HG02852 (cell line): Measurements from ENCODE around the gene CPLANE2.
"Not testable (repeated sequence)": the region's sequence is repeated elsewhere in the genome, so short reads cannot be mapped to it uniquely, and the experiment has no call there.

ENCODE experiments used
- ATAC-seq: cut with Tn5 transposase; IDR thresholded peaks from one replicate; pipeline ENCODE4 v1.9.1; 2021; ENCODE audit warnings: mild to moderate bottlenecking, moderate library complexity; ENCODE audit not compliant: unreplicated experiment

CPLANE2 gene, protein sequence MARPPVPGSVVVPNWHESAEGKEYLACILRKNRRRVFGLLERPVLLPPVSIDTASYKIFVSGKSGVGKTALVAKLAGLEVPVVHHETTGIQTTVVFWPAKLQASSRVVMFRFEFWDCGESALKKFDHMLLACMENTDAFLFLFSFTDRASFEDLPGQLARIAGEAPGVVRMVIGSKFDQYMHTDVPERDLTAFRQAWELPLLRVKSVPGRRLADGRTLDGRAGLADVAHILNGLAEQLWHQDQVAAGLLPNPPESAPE

DNA sequence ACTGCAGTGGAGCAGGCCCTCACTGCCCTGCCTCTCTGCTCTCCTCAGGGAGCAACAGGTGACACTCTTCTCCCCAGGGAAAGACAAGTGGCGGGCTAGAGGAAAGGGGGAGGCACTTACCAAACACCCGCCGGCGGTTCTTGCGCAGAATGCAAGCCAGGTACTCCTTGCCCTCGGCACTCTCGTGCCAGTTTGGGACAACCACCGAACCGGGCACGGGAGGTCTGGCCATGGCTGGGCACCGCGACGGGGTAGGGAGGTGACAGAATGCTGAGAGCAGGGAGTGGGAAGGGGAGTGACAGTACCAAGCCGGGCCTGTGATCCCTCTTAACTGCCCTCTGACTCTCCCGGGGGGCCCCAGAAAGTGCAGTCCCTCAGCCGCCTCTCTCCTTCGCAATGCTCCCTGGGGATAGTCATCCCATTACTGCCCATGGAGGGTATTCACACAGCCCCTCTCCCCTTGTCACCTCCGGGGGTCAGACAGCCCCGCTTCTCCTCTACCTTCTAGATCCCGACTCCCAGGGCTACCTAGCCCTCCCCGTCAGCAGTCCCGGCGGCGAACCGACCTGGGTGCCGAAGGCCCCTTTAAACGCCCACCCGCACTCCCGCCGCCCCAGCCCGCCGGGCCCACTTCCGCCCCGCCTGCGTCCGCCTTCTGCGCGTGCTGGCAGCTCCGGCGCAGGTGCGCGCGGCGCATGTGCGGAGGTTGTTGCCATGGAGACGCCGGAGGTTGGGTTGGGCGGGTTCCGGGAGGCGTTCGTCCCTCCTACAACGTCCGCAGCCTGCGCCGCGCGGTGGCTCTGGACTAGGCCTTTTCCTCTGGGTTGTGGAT, at the start of gene CPLANE2:
TSS of gene CPLANE2 (minus strand) at position 673 of the 832 bp plus-strand sequence. CDS start at position 232, 441 bp downstream.
- ATAC-seq: peak; percentile 87

DNA sequence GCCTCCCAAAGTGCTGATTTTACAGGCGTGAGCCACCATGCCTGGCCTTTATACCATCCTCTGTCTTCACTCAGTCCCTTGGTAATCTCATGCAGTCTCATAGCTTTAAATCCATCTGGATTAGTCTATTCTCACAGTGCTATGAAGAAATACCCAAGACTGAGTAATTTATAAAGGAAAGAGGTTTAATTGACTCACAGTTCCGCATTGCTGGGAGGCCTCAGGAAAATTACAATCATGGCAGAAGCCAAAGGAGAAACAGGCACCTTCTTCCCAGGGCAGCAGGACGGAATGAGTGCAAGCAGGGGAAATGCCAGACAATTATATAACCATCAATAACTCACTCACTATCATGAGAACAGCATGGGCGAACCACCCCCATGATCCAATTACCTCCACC, 49.1 kb upstream of the CPLANE2 start:
- no peak for ATAC-seq

DNA sequence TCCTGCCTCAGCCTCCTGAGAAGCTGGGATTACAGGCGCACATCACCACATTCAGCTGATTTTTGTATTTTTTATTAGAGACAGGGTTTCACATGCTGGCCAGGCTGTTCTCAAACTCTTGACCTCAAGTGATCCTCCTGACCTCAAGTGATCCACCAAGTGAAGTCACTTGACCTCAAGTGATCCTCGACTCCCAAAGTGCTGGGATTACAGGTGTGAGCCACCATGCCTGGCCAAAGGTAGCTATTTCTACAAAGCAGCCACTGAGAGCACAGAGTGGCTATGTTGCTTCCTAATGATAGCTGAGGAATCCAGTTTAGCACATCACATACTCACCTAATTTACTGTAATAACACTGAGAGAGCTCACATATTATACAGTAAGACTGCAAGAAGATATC, 44.8 kb upstream of the CPLANE2 start:
- ATAC-seq: no peak

DNA sequence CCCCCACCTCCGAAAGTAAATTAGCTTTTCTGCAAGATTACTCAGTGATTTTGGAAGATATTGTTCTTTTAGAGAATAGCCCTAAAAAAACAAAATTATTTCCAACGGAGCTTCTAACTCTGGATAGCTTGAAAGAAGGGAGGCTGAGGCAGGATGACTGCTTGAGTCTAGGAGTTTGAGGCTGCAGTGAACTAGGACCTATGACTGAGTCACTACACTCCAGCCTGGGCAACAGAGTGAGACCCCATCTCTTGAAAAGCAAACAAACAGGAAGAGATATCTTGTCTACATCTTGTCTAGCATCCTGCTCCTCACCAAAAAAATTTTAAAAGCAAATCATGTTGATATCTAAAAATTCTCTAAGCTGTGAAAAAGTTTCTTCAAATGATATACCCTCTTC, 42.2 kb upstream of the CPLANE2 start:
- ATAC-seq: no peak

DNA sequence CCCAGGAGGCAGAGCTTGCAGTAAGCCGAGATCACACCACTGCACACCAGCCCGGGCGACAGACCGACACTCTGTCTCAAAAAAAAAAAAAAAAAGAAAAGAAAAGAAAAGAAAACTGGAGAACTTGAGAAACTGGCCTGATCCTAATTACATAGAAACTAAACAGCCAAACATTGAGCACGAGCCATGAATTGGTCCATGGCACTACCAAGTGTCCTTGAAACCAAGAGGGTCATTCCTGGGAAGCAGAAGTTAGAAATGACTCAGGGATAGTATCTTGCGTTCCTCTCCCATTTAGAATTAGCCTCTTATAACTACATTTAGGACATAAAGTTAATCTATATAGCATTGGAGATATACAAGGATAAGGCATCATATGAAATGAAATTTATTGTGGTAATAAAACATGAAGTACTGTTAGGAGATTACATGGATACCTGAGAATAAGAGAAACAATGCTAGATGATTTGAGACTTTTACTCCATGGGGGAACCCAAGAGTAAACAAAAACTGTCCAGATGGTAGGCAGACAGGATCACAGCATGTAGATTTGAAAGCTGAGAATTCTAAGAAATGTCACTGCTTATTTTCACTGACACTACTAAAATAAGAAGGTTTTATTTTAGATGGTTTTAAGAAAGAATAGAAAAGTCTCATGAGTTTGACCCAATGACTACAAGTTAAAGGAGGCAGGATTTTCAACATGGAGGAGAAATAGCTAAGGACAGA, 39.5 kb upstream of the CPLANE2 start:
- ATAC-seq: no peak

DNA sequence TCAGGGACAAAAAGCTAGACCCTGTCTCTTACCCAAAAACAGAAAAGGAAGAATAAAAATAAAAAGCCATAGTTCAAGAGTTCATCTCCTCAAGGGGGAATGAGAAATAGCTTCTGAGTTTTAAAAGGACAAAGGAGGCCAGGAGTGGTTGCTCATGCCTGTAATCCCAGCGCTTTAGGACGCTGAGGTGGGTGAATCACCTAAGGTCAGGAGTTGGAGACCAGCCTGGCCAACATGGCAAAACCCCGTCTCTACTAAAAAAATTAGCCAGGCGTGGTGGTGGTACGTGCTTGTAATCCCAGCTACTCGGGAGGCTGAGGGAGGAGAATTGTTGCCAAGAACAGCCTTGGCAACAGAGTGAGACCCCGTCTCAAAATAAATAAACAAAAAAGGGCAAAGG, 38.6 kb upstream of the CPLANE2 start:
- ATAC-seq: no peak

DNA sequence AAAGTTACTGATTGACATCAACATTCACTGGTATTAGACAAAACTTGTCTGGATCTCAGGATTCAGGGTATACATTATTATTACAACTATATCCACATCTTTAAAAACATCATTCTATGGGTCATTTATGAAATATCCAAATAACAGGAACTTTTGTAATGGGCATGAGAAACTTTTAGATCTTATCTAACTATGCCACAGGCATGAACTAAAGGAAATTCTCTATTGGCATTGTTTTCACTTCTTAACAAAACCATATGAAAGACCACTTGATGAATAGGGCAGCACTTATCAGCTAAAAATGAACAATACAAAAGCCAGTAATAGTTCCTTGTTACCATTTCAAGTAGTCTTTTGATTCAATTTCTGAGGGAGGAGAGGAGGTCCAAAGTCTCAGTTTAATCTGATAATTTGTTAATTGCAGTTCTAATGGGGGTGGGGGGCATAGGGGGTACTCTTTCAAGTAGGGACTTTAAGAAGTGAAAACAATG, 30.8 kb upstream of the CPLANE2 start:
- ATAC-seq: no peak

DNA sequence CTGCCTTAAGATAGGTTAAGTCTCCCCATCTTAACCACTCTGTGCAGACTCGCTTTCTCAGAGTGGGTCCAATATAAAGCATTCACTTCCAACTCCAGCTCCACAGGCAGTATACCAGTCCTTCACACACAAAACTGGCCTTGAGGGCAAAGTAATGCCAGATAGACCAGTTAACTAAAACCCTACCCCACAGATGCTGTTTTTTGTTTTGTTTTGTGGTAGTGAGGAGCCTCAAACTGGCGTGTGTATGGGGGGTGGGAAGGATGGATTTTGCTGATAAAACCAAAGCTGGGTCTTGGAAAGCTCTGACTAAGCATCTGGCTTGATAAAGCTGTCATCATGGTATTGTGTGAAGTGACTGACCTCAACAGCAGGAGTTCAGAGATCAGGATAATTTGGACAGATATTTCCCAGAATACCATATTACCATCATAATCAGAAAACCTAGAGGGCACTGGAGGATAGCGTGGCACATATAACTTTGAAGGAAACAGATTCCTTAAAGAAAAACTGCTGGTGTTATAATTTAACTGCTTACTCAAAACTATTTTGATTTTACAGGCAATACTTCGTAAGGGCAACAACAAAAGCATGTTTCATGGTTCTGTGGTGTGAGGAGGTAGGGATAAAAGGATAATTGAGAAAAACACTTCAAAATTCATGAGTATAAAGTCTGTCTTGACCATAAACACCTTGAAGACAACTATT, 29.6 kb upstream of the CPLANE2 start:
- ATAC-seq: no peak

DNA sequence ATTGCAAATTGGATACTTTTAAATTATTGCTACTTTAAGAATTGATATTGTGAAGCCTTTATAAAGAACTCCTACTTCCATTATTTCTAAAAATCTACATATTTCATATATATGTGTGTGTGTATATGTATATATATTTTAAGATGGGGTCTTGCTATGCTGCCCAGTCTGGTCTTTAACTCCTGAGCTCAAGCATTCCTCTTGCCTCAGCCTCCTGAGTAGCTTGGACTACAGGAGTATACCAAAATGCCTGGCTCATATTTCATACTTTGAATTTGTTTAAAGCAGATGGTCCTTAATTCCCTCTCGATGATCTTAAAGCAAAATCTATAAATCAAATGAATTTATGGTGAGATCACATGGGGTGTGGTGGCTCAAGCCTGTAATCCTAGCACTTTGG, 25.1 kb upstream of the CPLANE2 start:
- ATAC-seq: no peak

DNA sequence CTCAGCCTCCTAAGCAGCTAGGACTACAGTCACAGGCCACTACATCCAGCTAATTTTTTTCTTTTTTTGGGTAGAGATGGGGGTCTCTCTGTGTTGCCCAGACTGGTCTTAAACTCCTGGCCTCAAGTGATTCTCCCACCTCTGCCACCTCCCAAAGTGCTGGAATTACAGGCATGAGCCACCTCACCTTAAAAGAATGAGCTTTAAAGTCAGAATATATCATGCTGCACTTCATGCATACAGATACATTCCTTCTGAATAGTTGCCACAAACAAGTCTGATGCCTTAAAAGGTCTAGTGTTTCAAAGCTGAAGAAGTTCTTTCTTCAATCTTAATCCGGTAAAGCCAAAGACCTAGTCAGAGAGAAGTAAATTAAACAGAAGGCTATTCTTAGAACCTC, 23.8 kb upstream of the CPLANE2 start:
- no peak for ATAC-seq

DNA sequence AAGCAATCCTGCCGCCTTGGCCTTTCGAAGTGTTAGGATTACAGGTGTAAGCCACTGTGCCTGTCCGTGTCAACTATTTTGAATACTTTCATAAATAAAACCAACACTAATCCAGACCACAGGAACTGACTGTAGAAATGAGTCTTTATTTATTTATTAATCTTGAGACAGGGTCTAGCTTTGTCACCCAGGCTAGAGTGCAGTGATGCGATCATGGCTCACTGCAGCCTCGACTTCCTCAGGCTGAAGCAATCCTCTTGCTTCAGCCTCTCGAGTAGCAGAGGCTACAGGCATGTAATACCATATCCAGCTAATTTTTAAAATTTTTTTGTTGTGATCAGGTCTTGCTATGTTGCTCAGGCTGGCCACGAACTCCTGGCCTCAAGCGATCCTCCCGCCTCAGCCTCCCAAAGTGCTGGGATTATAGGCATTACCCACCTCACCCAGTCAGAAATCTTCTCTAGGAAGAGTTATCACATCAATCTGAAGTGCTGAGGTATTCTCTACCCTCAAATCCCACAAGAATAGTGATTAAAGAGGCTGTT, 21.7 kb upstream of the CPLANE2 start:
- ATAC-seq: no peak

DNA sequence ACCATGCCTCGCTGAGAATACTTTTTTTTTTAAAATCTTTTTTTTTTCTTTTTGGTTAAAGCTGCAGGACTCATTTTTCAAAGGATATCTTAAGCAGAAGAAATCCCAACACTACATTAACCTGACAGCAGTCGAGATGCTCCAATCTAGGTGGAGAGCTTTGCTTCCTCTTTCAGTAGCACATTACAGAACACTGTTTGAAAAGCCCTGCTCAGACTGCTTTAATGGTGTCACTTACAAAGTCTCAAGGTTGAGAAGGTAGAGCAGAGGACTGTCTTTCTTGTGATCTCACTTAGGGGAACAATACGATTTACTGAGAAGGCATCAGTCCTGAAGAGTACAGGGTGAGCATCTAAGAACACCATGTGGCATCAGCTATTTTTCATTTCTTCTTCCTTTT, 21.0 kb upstream of the CPLANE2 start:
- no peak for ATAC-seq

DNA sequence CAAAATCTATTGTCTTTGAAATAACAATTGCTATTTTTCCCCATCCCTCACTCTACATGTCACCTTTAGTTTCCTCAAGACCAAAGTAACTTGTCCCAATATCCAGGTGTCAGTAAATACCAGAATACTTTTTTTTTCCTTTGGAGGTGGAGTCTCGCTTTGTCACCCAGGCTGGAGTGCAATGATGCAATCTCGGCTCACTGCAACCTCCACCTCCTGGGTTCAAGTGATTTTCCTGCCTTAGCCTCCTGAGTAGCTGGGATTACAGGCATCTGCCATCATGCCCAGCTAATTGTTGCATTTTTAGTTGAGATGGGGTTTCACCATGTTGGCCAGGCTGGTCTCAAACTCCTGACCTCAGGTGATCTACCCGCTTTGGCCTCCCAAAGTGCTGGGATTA, 20.6 kb upstream of the CPLANE2 start:
- ATAC-seq: not testable (repeated sequence)

DNA sequence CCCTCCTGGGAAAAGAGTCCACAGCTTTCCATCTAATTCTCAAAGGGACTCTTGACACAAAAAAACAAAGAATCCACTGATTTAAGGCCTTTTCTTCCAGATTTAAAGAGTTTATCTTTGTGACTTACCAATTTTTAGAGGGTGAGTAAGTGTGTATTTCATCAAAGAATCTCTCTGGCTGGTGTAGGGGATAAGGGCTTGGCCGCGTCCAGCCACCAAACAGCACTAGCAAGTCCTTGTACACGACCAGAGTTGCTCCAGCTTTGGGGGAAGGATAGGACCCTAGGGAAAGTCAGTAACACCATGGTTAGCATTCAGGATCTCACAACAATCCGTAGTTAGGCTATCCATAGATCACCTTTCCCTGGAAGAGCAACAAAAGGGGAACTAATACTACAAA, 19.5 kb upstream of the CPLANE2 start:
- ATAC-seq: no peak

DNA sequence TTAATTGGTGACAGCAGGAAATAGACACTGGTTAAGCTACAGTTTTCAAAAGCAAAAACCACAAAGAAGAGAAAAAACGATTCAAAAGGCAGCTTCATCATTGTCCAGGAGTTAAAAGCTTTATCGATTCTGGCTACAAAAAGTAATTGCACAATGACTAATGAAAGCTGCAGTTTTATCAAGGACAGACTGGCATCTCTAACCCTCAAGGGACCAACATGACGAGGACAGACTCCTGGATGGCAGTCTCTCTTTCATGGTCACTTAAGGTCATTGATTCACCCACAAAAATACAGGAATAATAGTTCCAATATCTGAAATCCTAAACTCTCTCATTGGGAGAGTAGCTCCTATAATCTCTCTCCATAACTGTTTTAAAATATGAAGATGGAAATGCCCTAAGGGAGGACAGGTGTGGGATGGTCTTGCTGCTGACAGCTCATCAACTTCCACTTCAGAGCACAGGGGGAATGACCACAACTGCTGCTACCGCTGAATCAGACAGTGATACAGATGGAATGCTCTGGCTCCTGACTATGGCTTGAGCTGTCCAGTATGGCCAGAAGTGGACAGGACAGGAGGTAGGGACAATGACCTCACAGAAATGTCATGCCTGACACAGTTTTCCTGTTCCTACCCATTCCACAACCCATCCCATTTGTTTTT, 17.4 kb upstream of the CPLANE2 start:
- ATAC-seq: no peak

DNA sequence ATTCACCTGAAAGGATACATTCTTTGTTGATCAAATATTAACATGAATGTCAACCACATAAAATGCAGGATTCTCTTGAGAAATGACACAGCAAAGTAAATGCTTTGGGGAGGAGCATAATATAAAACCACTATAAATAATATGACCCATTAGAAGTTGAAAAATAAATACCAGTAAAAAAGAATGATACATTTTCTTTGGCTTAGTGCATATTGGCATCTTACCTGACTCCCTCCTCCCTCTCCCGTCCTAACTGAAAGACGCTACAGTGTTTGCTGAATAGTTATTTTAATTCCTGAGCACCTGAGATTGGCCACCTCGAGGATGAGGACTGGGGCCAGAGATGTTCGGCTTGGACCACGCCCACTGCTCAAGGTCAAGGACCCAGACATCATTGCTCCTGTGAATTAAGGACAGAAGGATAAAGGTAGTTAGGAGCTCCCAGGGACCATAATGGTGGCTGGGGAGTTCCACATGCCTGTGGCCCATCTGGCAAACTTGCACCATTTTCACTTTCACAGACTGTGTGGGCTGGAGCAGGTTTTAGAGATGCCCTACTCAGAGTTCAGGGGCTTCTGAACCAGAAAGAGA, 16.4 kb upstream of the CPLANE2 start:
- ATAC-seq: no peak

DNA sequence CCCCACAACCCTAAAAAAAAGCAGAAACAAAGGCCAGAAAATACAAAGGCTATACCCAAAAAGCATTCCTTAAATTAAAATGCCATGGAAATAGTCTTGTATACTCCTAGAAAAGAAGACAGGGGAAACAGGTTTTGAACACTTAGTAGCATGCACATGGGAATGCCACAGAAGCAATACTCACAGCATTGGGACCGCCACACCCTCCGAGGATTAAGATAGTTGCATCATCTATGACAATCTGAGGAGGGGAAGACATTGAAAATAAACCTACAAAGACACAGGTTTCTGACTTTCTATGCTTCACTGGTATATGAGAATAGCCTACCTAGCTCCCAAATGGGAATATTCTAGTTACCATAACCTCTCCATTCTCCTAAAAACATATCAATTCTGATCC, 15.9 kb upstream of the CPLANE2 start:
- no peak for ATAC-seq

DNA sequence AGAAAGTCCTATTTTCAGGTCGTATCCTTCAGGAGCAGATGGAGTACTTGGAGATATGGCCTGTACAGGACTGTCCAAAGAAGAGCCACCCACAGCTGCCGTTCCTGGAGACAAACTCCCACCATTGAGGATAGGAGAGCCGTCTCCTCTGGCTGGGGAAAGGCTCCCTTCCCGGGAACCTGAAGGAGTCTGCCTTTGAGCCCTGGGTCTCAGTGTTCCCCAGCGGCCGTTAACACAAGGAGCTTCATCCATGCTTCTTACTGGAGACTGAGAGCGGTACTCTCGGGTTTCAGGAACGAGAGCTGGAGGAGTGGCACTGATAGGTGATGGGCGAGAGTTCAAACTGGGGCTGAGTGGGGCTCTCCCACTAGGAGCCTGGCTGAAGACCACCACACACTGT, 14.4 kb upstream of the CPLANE2 start:
- no peak for ATAC-seq

DNA sequence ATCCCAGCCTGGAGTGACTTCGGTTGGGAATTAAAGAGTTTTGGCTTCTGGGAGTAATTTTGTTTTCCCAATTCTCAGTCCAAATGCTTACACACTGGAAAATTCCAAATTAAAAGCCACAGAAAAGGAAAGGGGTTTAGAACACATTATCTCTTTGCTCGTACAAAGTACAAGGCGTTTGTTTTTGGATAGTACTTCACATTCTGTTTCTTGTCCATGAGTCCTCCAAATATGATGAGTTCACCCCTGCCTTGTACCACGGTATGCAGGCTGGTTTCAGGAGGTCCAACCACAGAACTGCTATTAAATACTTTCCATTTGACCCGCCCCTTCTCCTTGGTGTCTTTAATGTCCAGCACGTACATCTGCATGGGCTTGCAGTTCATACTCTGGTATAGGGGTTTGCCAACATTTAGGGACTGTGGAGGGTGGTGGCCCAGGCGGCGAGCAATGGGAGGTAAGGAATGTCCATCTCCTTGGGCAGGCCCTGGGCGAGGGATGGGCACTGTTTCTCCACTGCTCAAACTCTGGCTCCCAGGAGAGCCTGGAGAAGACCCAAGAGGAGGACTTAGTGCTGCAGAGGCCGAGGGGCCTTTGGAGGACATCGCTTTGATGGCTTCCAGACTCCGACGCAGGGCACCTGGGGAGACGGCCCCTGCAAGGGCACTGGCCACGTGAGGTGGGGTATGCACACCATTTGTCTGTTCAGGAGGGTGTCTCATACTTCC, 13.7 kb upstream of the CPLANE2 start:
- ATAC-seq: no peak
